Endothelial cell of umbilical vein (primary cell): Measurements from ENCODE around the gene NXPE3.

Source experiments
- CTCF ChIP-seq, 2 donors: IDR thresholded peaks; 1 replicate in 1 of 2; 2 replicates in 1 of 2; pipeline ENCODE4 v1.5.1; 2011; ENCODE audit warnings: low read length in 2 of 2, mild to moderate bottlenecking in 2 of 2, moderate library complexity in 2 of 2, control low read depth in 1 of 2, inconsistent platforms in 1 of 2, low read depth in 1 of 2; ENCODE audit not compliant: insufficient read depth in 1 of 2; ENCODE audit errors: extremely low read depth in 1 of 2
- EZH2 ChIP-seq: IDR thresholded peaks from 2 replicates; pipeline ENCODE4 v1.6.1; 2012; ENCODE audit warnings: borderline replicate concordance, low read depth, mild to moderate bottlenecking, moderate library complexity, low read length, inconsistent platforms; ENCODE audit not compliant: severe bottlenecking
- FOS ChIP-seq: IDR thresholded peaks from 2 replicates; pipeline ENCODE4 v1.6.1; 2011; ENCODE audit warnings: mild to moderate bottlenecking, low read length, moderate library complexity, borderline replicate concordance; ENCODE audit not compliant: insufficient read depth
- JUN ChIP-seq: IDR thresholded peaks from 2 replicates; pipeline ENCODE4 v1.6.1; 2011; ENCODE audit warnings: borderline replicate concordance, low read depth; ENCODE audit not compliant: insufficient read length, insufficient read depth
- MYC ChIP-seq: IDR thresholded peaks from one replicate; pipeline ENCODE4 v1.6.1; 2011; ENCODE audit warnings: mild to moderate bottlenecking, low read depth, low read length
- POLR2A ChIP-seq: IDR thresholded peaks from 2 replicates; pipeline ENCODE4 v1.6.1; 2012; ENCODE audit warnings: low read depth, mild to moderate bottlenecking, control low read depth, low read length
- POLR2AphosphoS5 ChIP-seq: IDR thresholded peaks from 2 replicates; pipeline ENCODE4 v1.6.1; 2012; ENCODE audit warnings: low read depth, mild to moderate bottlenecking, control low read depth, low read length, moderate library complexity; ENCODE audit not compliant: insufficient read depth
- TF ChIP-seq, protein P1 (sequence below): IDR thresholded peaks from 2 replicates; pipeline ENCODE4 v1.6.1; 2011; ENCODE audit not compliant: insufficient read depth, insufficient read length

- TF ChIP-seq CTCF (IDR thresholded peaks at IDR 0.05; ENCODE audit: extremely low read depth in 1 of 2, insufficient read depth in 1 of 2, low read depth in 1 of 2, low read length in 2 of 2): no peak
- TF ChIP-seq EZH2: no peak
- no peak for TF ChIP-seq POLR2AphosphoS5
- no peak for TF ChIP-seq POLR2A
- TF ChIP-seq, protein P1, sequence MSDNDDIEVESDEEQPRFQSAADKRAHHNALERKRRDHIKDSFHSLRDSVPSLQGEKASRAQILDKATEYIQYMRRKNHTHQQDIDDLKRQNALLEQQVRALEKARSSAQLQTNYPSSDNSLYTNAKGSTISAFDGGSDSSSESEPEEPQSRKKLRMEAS: no peak
- TF ChIP-seq FOS: no peak
- TF ChIP-seq JUN: no peak
- no peak for TF ChIP-seq MYC
Observed at GRCh38 chr3:101796077-101796680, 17.2 kb downstream of the NXPE3 start.
